Breast epithelium (tissue), 4 donors: Measurements from ENCODE around the gene TENM4. TPM values are rescaled to one million over a fixed set of nuclear protein-coding genes. Genes with fewer than 3 reads are reported as not detected.

ENCODE experiments used
- DNase-seq, 2 donors: peaks; one replicate each; pipeline ENCODE4 v3.0.0-alpha.2; 2019; ENCODE audit warnings: low spot score in 2 of 2
- H3K27ac ChIP-seq, 2 donors: fragments of 200-600 bp; sonication (generic) in 1 of 2; one replicate each; pipeline ENCODE4 v1.5.1; 2016 to 2019; ENCODE audit warnings: mild to moderate bottlenecking in 1 of 2
- H3K27me3 ChIP-seq, 2 donors: fragments of 200-600 bp; sonication (generic) in 1 of 2; one replicate each; pipeline versions ENCODE4 v1.5.1 to v1.6.0; 2017 to 2019; ENCODE audit warnings: control low read depth in 1 of 2, mild to moderate bottlenecking in 1 of 2
- H3K36me3 ChIP-seq: fragments of 200-600 bp; one replicate; pipeline ENCODE4 v1.5.1; 2019
- H3K4me1 ChIP-seq, 2 donors: fragments of 200-600 bp; sonication (generic); one replicate each; pipeline ENCODE4 v1.5.1; 2016 to 2019; ENCODE audit warnings: control low read depth in 1 of 2
- H3K4me3 ChIP-seq, 3 donors: fragments of 200-600 bp; sonication (generic); 1 replicate in 2 of 3; 2 replicates in 1 of 3; pipeline ENCODE4 v1.5.1; 2016 to 2019; ENCODE audit warnings: mild to moderate bottlenecking in 3 of 3, moderate library complexity in 2 of 3
- H3K9me3 ChIP-seq, 2 donors: fragments of 200-600 bp; sonication (generic) in 1 of 2; one replicate each; pipeline ENCODE4 v1.5.1; 2016 to 2019; ENCODE audit warnings: control low read depth in 1 of 2
- CTCF ChIP-seq, 3 donors: fragments of 450-650 bp; IDR thresholded peaks; one replicate each; pipeline ENCODE4 v1.5.1; 2016 to 2017; ENCODE audit warnings: antibody characterized with exemption in 3 of 3, mild to moderate bottlenecking in 3 of 3, moderate library complexity in 3 of 3
- POLR2A ChIP-seq: fragments of 450-650 bp; IDR thresholded peaks from one replicate; pipeline ENCODE4 v1.6.1; 2016; ENCODE audit warnings: antibody characterized with exemption, mild to moderate bottlenecking, moderate library complexity
- POLR2AphosphoS5 ChIP-seq, 3 donors: sonication (generic); formaldehyde crosslinking; IDR thresholded peaks; one replicate each; pipeline ENCODE4 v1.6.1; 2017; ENCODE audit warnings: antibody characterized with exemption in 3 of 3
- intact Hi-C: fragments of 100-400 bp; cut with DNase I; formaldehyde crosslinking; loops from one replicate; pipeline ENCODE4 v1.15.1; 2023; ENCODE audit warnings: low total_unique reads
- total RNA-seq, 3 donors: library from RNA; depleted of rRNA; stranded (reverse); fragments of >200 nt; gene quantifications; one replicate each; pipeline ENCODE4 v1.1.0, GENCODE V29; 2016

The TENM4 gene
- total RNA-seq, 3 donors from 2014 or later = 0.29 to 7.9 (median 4.8) TPM

GRCh38 chr11:78737891-78738290 lies 702.9 kb downstream of the TENM4 start:
- Histone ChIP-seq H3K36me3 (no peaks in the 10 kb centered on the region), H3K4me1 (no peaks in the 10 kb centered on the region), H3K27ac (no peak overlapping the region), H3K27me3 (no peaks in the 10 kb centered on the region), H3K4me3 (no peak overlapping the region), H3K9me3 (no peaks in the 10 kb centered on the region)
- intact Hi-C loops = no loop called here
- DNase-seq = no peak
- no peak for TF ChIP-seq POLR2A
- no peak for TF ChIP-seq POLR2AphosphoS5 (IDR thresholded peaks at IDR 0.05)
- no peak for TF ChIP-seq CTCF (IDR thresholded peaks at IDR 0.05)

- intact Hi-C loops = no loop called here
- no peak overlapping the region for H3K4me3 ChIP-seq
- no peaks in the 10 kb centered on the region for H3K36me3 ChIP-seq
- no peaks in the 10 kb centered on the region for H3K27me3 ChIP-seq
- H3K9me3 ChIP-seq = no peaks in the 10 kb centered on the region
- DNase-seq = no peak
- H3K4me1 ChIP-seq = no peaks in the 10 kb centered on the region
- no peak for TF ChIP-seq CTCF (IDR thresholded peaks at IDR 0.05)
- TF ChIP-seq POLR2AphosphoS5 (IDR thresholded peaks at IDR 0.05) = no peak
- no peak for TF ChIP-seq POLR2A
- no peak overlapping the region for H3K27ac ChIP-seq
These were observed 703.5 kb downstream of the TENM4 start for GRCh38 chr11:78737301-78737700.

GRCh38 chr11:78735711-78736110 lies 705.1 kb downstream of the TENM4 start:
- no peak overlapping the region for H3K27ac ChIP-seq
- H3K4me1 ChIP-seq = no peaks in the 10 kb centered on the region
- no peaks in the 10 kb centered on the region for H3K27me3 ChIP-seq
- DNase-seq = no peak
- no peak overlapping the region for H3K4me3 ChIP-seq
- intact Hi-C loops = no loop called here
- H3K9me3 ChIP-seq = no peaks in the 10 kb centered on the region
- no peak for TF ChIP-seq POLR2AphosphoS5 (IDR thresholded peaks at IDR 0.05)
- no peaks in the 10 kb centered on the region for H3K36me3 ChIP-seq

GRCh38 chr11:78733031-78733430 lies 707.8 kb downstream of the TENM4 start:
- intact Hi-C loops = no loop called here
- no peak for TF ChIP-seq POLR2A
- no peak for TF ChIP-seq CTCF (IDR thresholded peaks at IDR 0.05)
- TF ChIP-seq POLR2AphosphoS5 (IDR thresholded peaks at IDR 0.05) = no peak
- H3K36me3 ChIP-seq = no peaks in the 10 kb centered on the region
- H3K27ac ChIP-seq = no peak overlapping the region
- H3K27me3 ChIP-seq = no peaks in the 10 kb centered on the region
- H3K9me3 ChIP-seq = no peaks in the 10 kb centered on the region
- H3K4me1 ChIP-seq = no peaks in the 10 kb centered on the region
- no peak for DNase-seq
- no peak overlapping the region for H3K4me3 ChIP-seq

DNA sequence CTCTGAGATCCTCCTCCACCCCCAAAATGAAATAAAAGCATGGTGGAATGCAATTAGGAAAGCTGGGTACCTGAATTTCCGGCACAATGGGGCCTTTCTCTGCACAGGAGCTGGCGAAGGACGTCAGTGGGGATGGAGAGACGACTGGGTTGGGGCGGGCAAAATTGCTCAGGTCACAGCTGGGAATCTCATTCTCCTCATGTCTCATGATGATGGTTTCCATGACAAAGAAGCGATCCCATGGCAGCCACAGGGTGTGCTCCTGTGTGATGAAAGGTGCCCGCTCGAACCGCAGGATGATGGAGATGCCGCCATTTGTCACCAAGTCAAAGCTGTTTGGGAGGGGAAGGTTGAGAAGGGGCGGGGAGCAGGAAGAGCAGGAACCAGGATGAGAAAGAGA lies 708.6 kb downstream of the TENM4 start:
- TF ChIP-seq CTCF (IDR thresholded peaks at IDR 0.05) (no peak), POLR2AphosphoS5 (IDR thresholded peaks at IDR 0.05) (no peak), POLR2A (no peak)
- no peak for DNase-seq
- intact Hi-C loops = no loop called here
- H3K9me3 ChIP-seq = no peaks in the 10 kb centered on the region
- H3K4me3 ChIP-seq = no peak overlapping the region
- H3K4me1 ChIP-seq = no peaks in the 10 kb centered on the region
- no peak overlapping the region for H3K27ac ChIP-seq
- no peaks in the 10 kb centered on the region for H3K36me3 ChIP-seq
- H3K27me3 ChIP-seq = no peaks in the 10 kb centered on the region

- Histone ChIP-seq H3K27me3 (no peaks in the 10 kb centered on the region), H3K36me3 (no peaks in the 10 kb centered on the region), H3K4me1 (no peaks in the 10 kb centered on the region), H3K9me3 (no peaks in the 10 kb centered on the region), H3K4me3 (no peak overlapping the region), H3K27ac (no peak overlapping the region)
- intact Hi-C loops = no loop called here
- TF ChIP-seq POLR2AphosphoS5 (IDR thresholded peaks at IDR 0.05) (no peak), CTCF (IDR thresholded peaks at IDR 0.05) (no peak), POLR2A (no peak)
- DNase-seq = no peak
These were observed 709.8 kb downstream of the TENM4 start for GRCh38 chr11:78731027-78731426.
